ENCODE results near the gene ZDHHC13.

GRCh38 chr11:19218786-19219460 is 102.0 kb downstream of the ZDHHC13 start:
- TF ChIP-seq JUND (IDR thresholded peaks at IDR 0.05) (no peak), SIN3A (IDR thresholded peaks at IDR 0.05; ENCODE audit: borderline replicate concordance, low read depth, low read length) (no peak), POLR2AphosphoS5 (IDR thresholded peaks at IDR 0.05; ENCODE audit: low read depth, low read length) (no peak), MEF2A (IDR thresholded peaks at IDR 0.05; ENCODE audit: borderline replicate concordance, low read depth) (no peak)
- TF ChIP-seq, protein P1, sequence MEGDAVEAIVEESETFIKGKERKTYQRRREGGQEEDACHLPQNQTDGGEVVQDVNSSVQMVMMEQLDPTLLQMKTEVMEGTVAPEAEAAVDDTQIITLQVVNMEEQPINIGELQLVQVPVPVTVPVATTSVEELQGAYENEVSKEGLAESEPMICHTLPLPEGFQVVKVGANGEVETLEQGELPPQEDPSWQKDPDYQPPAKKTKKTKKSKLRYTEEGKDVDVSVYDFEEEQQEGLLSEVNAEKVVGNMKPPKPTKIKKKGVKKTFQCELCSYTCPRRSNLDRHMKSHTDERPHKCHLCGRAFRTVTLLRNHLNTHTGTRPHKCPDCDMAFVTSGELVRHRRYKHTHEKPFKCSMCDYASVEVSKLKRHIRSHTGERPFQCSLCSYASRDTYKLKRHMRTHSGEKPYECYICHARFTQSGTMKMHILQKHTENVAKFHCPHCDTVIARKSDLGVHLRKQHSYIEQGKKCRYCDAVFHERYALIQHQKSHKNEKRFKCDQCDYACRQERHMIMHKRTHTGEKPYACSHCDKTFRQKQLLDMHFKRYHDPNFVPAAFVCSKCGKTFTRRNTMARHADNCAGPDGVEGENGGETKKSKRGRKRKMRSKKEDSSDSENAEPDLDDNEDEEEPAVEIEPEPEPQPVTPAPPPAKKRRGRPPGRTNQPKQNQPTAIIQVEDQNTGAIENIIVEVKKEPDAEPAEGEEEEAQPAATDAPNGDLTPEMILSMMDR (IDR thresholded peaks at IDR 0.05): no peak
- TF ChIP-seq, protein P2, sequence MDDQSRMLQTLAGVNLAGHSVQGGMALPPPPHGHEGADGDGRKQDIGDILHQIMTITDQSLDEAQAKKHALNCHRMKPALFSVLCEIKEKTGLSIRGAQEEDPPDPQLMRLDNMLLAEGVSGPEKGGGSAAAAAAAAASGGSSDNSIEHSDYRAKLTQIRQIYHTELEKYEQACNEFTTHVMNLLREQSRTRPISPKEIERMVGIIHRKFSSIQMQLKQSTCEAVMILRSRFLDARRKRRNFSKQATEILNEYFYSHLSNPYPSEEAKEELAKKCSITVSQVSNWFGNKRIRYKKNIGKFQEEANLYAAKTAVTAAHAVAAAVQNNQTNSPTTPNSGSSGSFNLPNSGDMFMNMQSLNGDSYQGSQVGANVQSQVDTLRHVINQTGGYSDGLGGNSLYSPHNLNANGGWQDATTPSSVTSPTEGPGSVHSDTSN (IDR thresholded peaks at IDR 0.05): no peak
